GM23338 (cell line): ENCODE measurements around the gene PAGE4. TPM values are rescaled to one million over a fixed set of nuclear protein-coding genes. Genes with fewer than 3 reads are reported as not detected.

ENCODE experiments used
- ATAC-seq: fragments of 200-7000 bp; cut with Tn5 transposase; 3 replicates; pipeline ENCODE4 v1.9.1; 2020
- DNase-seq: peaks from one replicate; pipeline ENCODE4 v3.0.0-alpha.2; 2015; ENCODE audit warnings: low spot score
- H2AFZ ChIP-seq: fragments of 200-600 bp; sonication (generic); 2 replicates; pipeline ENCODE4 v1.8.0; 2016; ENCODE audit warnings: antibody characterized with exemption, mild to moderate bottlenecking, moderate library complexity
- H3F3A ChIP-seq: fragments of 200-600 bp; sonication (generic); replicated peaks from 2 replicates; pipeline ENCODE4 v1.8.0; 2017; ENCODE audit warnings: antibody characterized with exemption, mixed run types, low read depth
- H3K27ac ChIP-seq: fragments of 200-600 bp; sonication (generic); 2 replicates; pipeline ENCODE4 v1.6.1; 2016; ENCODE audit warnings: low read depth
- H3K27me3 ChIP-seq: fragments of 200-600 bp; sonication (generic); 2 replicates; pipeline ENCODE4 v1.8.0; 2016; ENCODE audit warnings: mild to moderate bottlenecking, mixed run types, moderate library complexity; ENCODE audit not compliant: insufficient read depth
- H3K36me3 ChIP-seq: fragments of 200-600 bp; sonication (generic); 2 replicates; pipeline ENCODE4 v1.8.0; 2016; ENCODE audit warnings: mild to moderate bottlenecking; ENCODE audit not compliant: insufficient read depth
- H3K4me1 ChIP-seq: fragments of 200-600 bp; sonication (generic); 2 replicates; pipeline ENCODE4 v1.8.0; 2016; ENCODE audit warnings: mild to moderate bottlenecking, moderate library complexity; ENCODE audit not compliant: insufficient read depth
- H3K4me2 ChIP-seq: fragments of 200-600 bp; sonication (generic); 2 replicates; pipeline ENCODE4 v1.7.1; 2017; ENCODE audit warnings: mixed run types
- H3K4me3 ChIP-seq: fragments of 200-600 bp; sonication (generic); 2 replicates; pipeline ENCODE4 v1.6.1; 2016; ENCODE audit warnings: mixed run types
- H3K79me2 ChIP-seq: fragments of 200-600 bp; sonication (generic); replicated peaks from 2 replicates; pipeline ENCODE4 v1.8.0; 2017; ENCODE audit warnings: mild to moderate bottlenecking; ENCODE audit not compliant: insufficient read depth
- H3K9me2 ChIP-seq: fragments of 200-600 bp; sonication (generic); 2 replicates; pipeline ENCODE4 v1.8.0; 2017; ENCODE audit not compliant: insufficient read depth
- H4K20me1 ChIP-seq: fragments of 200-600 bp; sonication (generic); replicated peaks from 2 replicates; pipeline ENCODE4 v1.8.0; 2017; ENCODE audit warnings: mild to moderate bottlenecking; ENCODE audit not compliant: insufficient read depth
- H3K27ac Mint-ChIP-seq: 2 replicates; pipeline ENCODE4 v1.8.0; 2020; ENCODE audit warnings: inconsistent platforms, mild to moderate bottlenecking, moderate library complexity, mixed read lengths
- H3K27me3 Mint-ChIP-seq: 3 replicates; pipeline ENCODE4 v1.8.0; 2022; ENCODE audit warnings: low read depth, mild to moderate bottlenecking, moderate library complexity, mixed read lengths, inconsistent platforms; ENCODE audit not compliant: insufficient read depth, poor library complexity
- H3K36me3 Mint-ChIP-seq: 3 replicates; pipeline ENCODE4 v1.8.0; 2021; ENCODE audit warnings: low read depth, mild to moderate bottlenecking, inconsistent platforms, moderate library complexity, mixed read lengths
- H3K4me1 Mint-ChIP-seq: 3 replicates; pipeline ENCODE4 v1.8.0; 2020; ENCODE audit warnings: mild to moderate bottlenecking, inconsistent platforms, mixed read lengths
- H3K4me3 Mint-ChIP-seq: 3 replicates; pipeline ENCODE4 v1.8.0; 2021; ENCODE audit warnings: moderate library complexity, mild to moderate bottlenecking, inconsistent platforms, mixed read lengths
- H3K9me3 Mint-ChIP-seq: 3 replicates; pipeline ENCODE4 v1.8.0; 2020; ENCODE audit warnings: moderate library complexity, mild to moderate bottlenecking, inconsistent platforms, mixed read lengths
- CREB1 ChIP-seq: fragments of 250-450 bp; sonication (Bioruptor Pico); IDR thresholded peaks from 2 replicates; pipeline ENCODE4 v1.5.0; 2020; ENCODE audit warnings: low read depth, mild to moderate bottlenecking, moderate library complexity
- CTCF ChIP-seq, 2 experiments: fragments of 200-600 bp in 1 of 2; sonication (generic) in 1 of 2; conservative IDR thresholded peaks; 2 replicates each; pipeline versions ENCODE4 v1.5.1 to v1.6.1; 2016 to 2017; ENCODE audit warnings: antibody characterized with exemption in 2 of 2, low read depth in 2 of 2, mild to moderate bottlenecking in 2 of 2, moderate library complexity in 1 of 2
- ETS1 ChIP-seq: IDR thresholded peaks from 2 replicates; pipeline ENCODE4 v1.6.1; 2016; ENCODE audit warnings: antibody characterized with exemption
- EZH2 ChIP-seq: fragments of 200-600 bp; sonication (generic); IDR thresholded peaks from one replicate; pipeline ENCODE4 v1.8.0; 2017; ENCODE audit warnings: antibody characterized with exemption, mild to moderate bottlenecking, low read depth; ENCODE audit not compliant: unreplicated experiment
- NANOG ChIP-seq: IDR thresholded peaks from 2 replicates; pipeline ENCODE4 v1.6.1; 2016; ENCODE audit warnings: antibody characterized with exemption, borderline replicate concordance
- POLR2AphosphoS5 ChIP-seq: IDR thresholded peaks from 2 replicates; pipeline ENCODE4 v1.6.1; 2016; ENCODE audit warnings: antibody characterized with exemption, low read depth
- REST ChIP-seq: IDR thresholded peaks from one replicate; pipeline ENCODE4 v1.6.1; 2018; ENCODE audit warnings: antibody characterized with exemption; ENCODE audit not compliant: unreplicated experiment
- STAT1 ChIP-seq: IDR thresholded peaks from one replicate; pipeline ENCODE4 v1.6.1; 2016; ENCODE audit warnings: antibody characterized with exemption; ENCODE audit not compliant: unreplicated experiment
- ZNF114 ChIP-seq: fragments of 250-450 bp; sonication (Bioruptor Pico); IDR thresholded peaks from 2 replicates; pipeline ENCODE4 v1.5.0; 2020; ENCODE audit warnings: mild to moderate bottlenecking, moderate library complexity
- polyA plus RNA-seq: library from polyadenylated mRNA; unstranded; fragments of >200 nt; fragmentation: Nextera tagmentation; extraction: Ambion mirVana; gene quantifications from 2 replicates; pipeline ENCODE4 v1.2.1, GENCODE V29; 2016
- total RNA-seq: library from RNA; depleted of rRNA; stranded (reverse); fragments of >200 nt; shearing (Covaris generic); gene quantifications from 2 replicates; pipeline ENCODE4 v1.2.3, GENCODE V29; 2014

Gene PAGE4
- total and polyA plus RNA-seq, 2 experiments from 2014 or later = 1.6 TPM; not detected in 1

GRCh38 chrX:49844611-49845010, 15.5 kb downstream of the PAGE4 start:
- H3K27ac Mint-ChIP-seq = no peak overlapping the region
- Histone ChIP-seq H3K36me3 (no peaks in the 10 kb centered on the region), H2AFZ (no peak overlapping the region), H3K27ac (no peak overlapping the region), H3K4me1 (no peaks in the 10 kb centered on the region), H3K4me3 (no peak overlapping the region), H4K20me1 (no peaks in the 10 kb centered on the region), H3K9me2 (no peaks in the 10 kb centered on the region), H3K4me2 (no peak overlapping the region), H3F3A (no peaks in the 10 kb centered on the region), H3K27me3 (no peaks in the 10 kb centered on the region), H3K79me2 (no peaks in the 10 kb centered on the region)
- H3K27me3 Mint-ChIP-seq = peaks cover 2% of the 10 kb centered on the region
- H3K36me3 Mint-ChIP-seq = no peaks in the 10 kb centered on the region
- H3K4me3 Mint-ChIP-seq = no peak overlapping the region
- H3K4me1 Mint-ChIP-seq = no peaks in the 10 kb centered on the region; the same call in 2 of the 3 replicates
- H3K9me3 Mint-ChIP-seq = no peaks in the 10 kb centered on the region
- ATAC-seq = no peak
- TF ChIP-seq STAT1 = no peak
- no peak for TF ChIP-seq EZH2
- no peak for TF ChIP-seq NANOG
- TF ChIP-seq REST = no peak
- TF ChIP-seq ETS1 = no peak
- TF ChIP-seq ZNF114 (CRISPR knock-in tag) = no peak
- DNase-seq = no peak

GRCh38 chrX:49845701-49846403, 16.7 kb downstream of the PAGE4 start:
- Mint-ChIP-seq H3K9me3 (no peaks in the 10 kb centered on the region), H3K27me3 (peaks cover 2% of the 10 kb centered on the region), H3K4me3 (no peak overlapping the region), H3K4me1 (no peaks in the 10 kb centered on the region; the same call in 2 of the 3 replicates), H3K36me3 (no peaks in the 10 kb centered on the region), H3K27ac (no peak overlapping the region)
- Histone ChIP-seq H3K27ac (no peak overlapping the region), H4K20me1 (no peaks in the 10 kb centered on the region), H3K27me3 (no peaks in the 10 kb centered on the region), H2AFZ (no peak overlapping the region), H3K9me2 (no peaks in the 10 kb centered on the region), H3K4me2 (no peak overlapping the region), H3F3A (no peaks in the 10 kb centered on the region), H3K79me2 (no peaks in the 10 kb centered on the region), H3K4me1 (no peaks in the 10 kb centered on the region), H3K4me3 (no peak overlapping the region), H3K36me3 (no peaks in the 10 kb centered on the region)
- ATAC-seq (no peak), DNase-seq (no peak)
- TF ChIP-seq NANOG (no peak), CREB1 (CRISPR knock-in tag) (no peak), CTCF (conservative IDR thresholded peaks at IDR 0.05; ENCODE audit: low read depth in 2 of 2) (no peak), POLR2AphosphoS5 (no peak), EZH2 (no peak), STAT1 (no peak)
